OCI-LY7 (cell line): ENCODE results near the gene TRAF1. TPM values are rescaled to one million over a fixed set of nuclear protein-coding genes. Genes with fewer than 3 reads are reported as not detected.

Experiments used
- BruUV-seq: library from RNA; stranded (reverse); fragments of 400-500 nt; replicated peaks from 2 replicates; lab custom pipeline; 2021; lab: Mats Ljungman, UMichigan
- CTCF ChIA-PET: fragments of 300-600 bp; sonication (Branson Sonifier 250); formaldehyde crosslinking; loops from one replicate; lab custom pipeline; 2022; ENCODE audit warnings: antibody characterized with exemption; ENCODE audit not compliant: unreplicated experiment; lab: Charles Lee
- POLR2A ChIA-PET: fragments of 300-600 bp; sonication (Branson Sonifier 250); formaldehyde crosslinking; loops from one replicate; lab custom pipeline; 2022; ENCODE audit warnings: antibody characterized with exemption; lab: Charles Lee
- DNase-seq: peaks from one replicate; pipeline ENCODE4 v3.0.0-alpha.2; 2015; ENCODE audit warnings: low spot score
- H2AFZ ChIP-seq: fragments of 200-600 bp; sonication (generic), shearing (Covaris generic); 2 replicates; pipeline ENCODE4 v1.6.1; 2014; ENCODE audit warnings: mild to moderate bottlenecking, antibody characterized with exemption, low read length, moderate library complexity
- H3K27ac ChIP-seq: fragments of 200-600 bp; sonication (generic); 2 replicates; pipeline ENCODE4 v1.5.1; 2014; ENCODE audit warnings: mixed run types, low read depth, mild to moderate bottlenecking, moderate library complexity, low read length, inconsistent platforms; ENCODE audit not compliant: poor library complexity, severe bottlenecking
- H3K36me3 ChIP-seq: fragments of 200-600 bp; sonication (generic); 2 replicates; pipeline ENCODE4 v1.6.1; 2014; ENCODE audit warnings: mild to moderate bottlenecking, antibody characterized with exemption, low read length, moderate library complexity, mixed read lengths; ENCODE audit not compliant: insufficient read depth
- H3K4me1 ChIP-seq: fragments of 200-600 bp; sonication (generic); 2 replicates; pipeline ENCODE4 v1.5.1; 2014; ENCODE audit warnings: mild to moderate bottlenecking, low read length; ENCODE audit not compliant: insufficient read depth, poor library complexity, severe bottlenecking
- H3K4me2 ChIP-seq: fragments of 200-600 bp; sonication (generic); 2 replicates; pipeline ENCODE4 v1.6.1; 2014; ENCODE audit warnings: mild to moderate bottlenecking, low read length
- H3K4me3 ChIP-seq: fragments of 200-600 bp; sonication (generic); 2 replicates; pipeline ENCODE4 v1.5.1; 2014; ENCODE audit warnings: mild to moderate bottlenecking, low read depth, low read length; ENCODE audit not compliant: poor library complexity, severe bottlenecking
- H3K79me2 ChIP-seq: fragments of 200-600 bp; sonication (generic); 2 replicates; pipeline ENCODE4 v1.6.1; 2016; ENCODE audit warnings: low read depth, mild to moderate bottlenecking, low read length, moderate library complexity, mixed read lengths; ENCODE audit not compliant: insufficient read depth
- H3K9me2 ChIP-seq: fragments of 200-600 bp; sonication (generic); 2 replicates; pipeline ENCODE4 v1.6.1; 2016; ENCODE audit warnings: mild to moderate bottlenecking, low read length, mixed read lengths; ENCODE audit not compliant: insufficient read depth
- H3K9me3 ChIP-seq: fragments of 200-600 bp; sonication (generic); 2 replicates; pipeline ENCODE4 v1.6.1; 2014; ENCODE audit warnings: mild to moderate bottlenecking, mixed run types, low read length, mixed read lengths
- H4K20me1 ChIP-seq: fragments of 200-600 bp; sonication (generic); 2 replicates; pipeline ENCODE4 v1.6.1; 2014; ENCODE audit warnings: mild to moderate bottlenecking, antibody characterized with exemption, low read length, moderate library complexity, mixed read lengths; ENCODE audit not compliant: insufficient read depth
- EZH2phosphoT487 ChIP-seq: fragments of 200-600 bp; sonication (generic); IDR thresholded peaks from 2 replicates; pipeline ENCODE4 v1.6.1; 2018; ENCODE audit warnings: low read depth, borderline replicate concordance, mild to moderate bottlenecking, mixed run types, antibody characterized with exemption, low read length, moderate library complexity, mixed read lengths
- intact Hi-C: fragments of 100-400 bp; cut with micrococcal nuclease; formaldehyde crosslinking; loops from one replicate; pipeline ENCODE4 v1.10.0; 2022; ENCODE audit not compliant: unreplicated experiment
- total RNA-seq, 2 experiments: library from RNA; depleted of rRNA in 1 of 2; stranded (reverse); fragments of >200 nt in 1 of 2; shearing (Covaris generic) in 1 of 2; gene quantifications; 2 replicates each; pipeline ENCODE4 v1.2.3, GENCODE V29; 2014 to 2022
- TF ChIP-seq, protein P1 (sequence below): fragments of 200-600 bp; sonication (generic); conservative IDR thresholded peaks from 2 replicates; pipeline ENCODE4 v1.5.1; 2014; ENCODE audit warnings: mild to moderate bottlenecking, antibody characterized with exemption, low read length, moderate library complexity, mixed read lengths

TRAF1 gene
- total RNA-seq, 2 experiments from 2014 or later, result 24.2 to 50.5 TPM

- ChIA-PET POLR2A (interaction anchor here (0.5 to 2.1 kb wide), 7 partner anchors 17 to 146 kb away, joined by 3 to 7 read pairs (median 3); no protein-coding TSS in a partner anchor), CTCF (interaction anchor here (0.6 kb wide), 1 partner anchor 64 kb away, joined by 3 read pairs; no protein-coding TSS in a partner anchor)
- Histone ChIP-seq H3K9me2 (no peaks in the 10 kb centered on the region), H4K20me1 (no peaks in the 10 kb centered on the region), H2AFZ (no peak overlapping the region), H3K36me3 (peaks cover 81% of the 10 kb centered on the region), H3K4me2 (no peak overlapping the region), H3K4me3 (no peak overlapping the region), H3K4me1 (peaks cover 58% of the 10 kb centered on the region), H3K27ac (peak overlapping the region; percentile 96), H3K79me2 (peaks cover 30% of the 10 kb centered on the region; the same call in 1 of the 2 replicates), H3K9me3 (no peaks in the 10 kb centered on the region)
- intact Hi-C loops, result no loop called here
- DNase-seq, result no peak
- BruUV-seq, result no TSS peak
- TF ChIP-seq EZH2phosphoT487, result no peak
- TF ChIP-seq, protein P1, sequence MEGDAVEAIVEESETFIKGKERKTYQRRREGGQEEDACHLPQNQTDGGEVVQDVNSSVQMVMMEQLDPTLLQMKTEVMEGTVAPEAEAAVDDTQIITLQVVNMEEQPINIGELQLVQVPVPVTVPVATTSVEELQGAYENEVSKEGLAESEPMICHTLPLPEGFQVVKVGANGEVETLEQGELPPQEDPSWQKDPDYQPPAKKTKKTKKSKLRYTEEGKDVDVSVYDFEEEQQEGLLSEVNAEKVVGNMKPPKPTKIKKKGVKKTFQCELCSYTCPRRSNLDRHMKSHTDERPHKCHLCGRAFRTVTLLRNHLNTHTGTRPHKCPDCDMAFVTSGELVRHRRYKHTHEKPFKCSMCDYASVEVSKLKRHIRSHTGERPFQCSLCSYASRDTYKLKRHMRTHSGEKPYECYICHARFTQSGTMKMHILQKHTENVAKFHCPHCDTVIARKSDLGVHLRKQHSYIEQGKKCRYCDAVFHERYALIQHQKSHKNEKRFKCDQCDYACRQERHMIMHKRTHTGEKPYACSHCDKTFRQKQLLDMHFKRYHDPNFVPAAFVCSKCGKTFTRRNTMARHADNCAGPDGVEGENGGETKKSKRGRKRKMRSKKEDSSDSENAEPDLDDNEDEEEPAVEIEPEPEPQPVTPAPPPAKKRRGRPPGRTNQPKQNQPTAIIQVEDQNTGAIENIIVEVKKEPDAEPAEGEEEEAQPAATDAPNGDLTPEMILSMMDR, result no peak
Observed at GRCh38 chr9:120872791-120873502, 53.6 kb downstream of the TRAF1 start.

GRCh38 chr9:120870206-120870605 lies 56.4 kb downstream of the TRAF1 start:
- TF ChIP-seq, protein P1, result no peak
- TF ChIP-seq EZH2phosphoT487, result no peak
- intact Hi-C loops, result no loop called here
- CTCF ChIA-PET, result no interaction called here
- Histone ChIP-seq H3K9me2 (no peaks in the 10 kb centered on the region), H2AFZ (no peak overlapping the region), H3K79me2 (peaks cover 14% of the 10 kb centered on the region; the same call in 1 of the 2 replicates), H3K4me3 (no peak overlapping the region), H3K9me3 (no peaks in the 10 kb centered on the region), H4K20me1 (no peaks in the 10 kb centered on the region), H3K4me2 (no peak overlapping the region), H3K4me1 (peaks cover 46% of the 10 kb centered on the region), H3K27ac (peak overlapping the region; percentile 6), H3K36me3 (peaks cover 95% of the 10 kb centered on the region)
- no peak for DNase-seq
- POLR2A ChIA-PET, result interaction anchor here (0.6 to 1.2 kb wide), 2 partner anchors 23 to 55 kb away, joined by 3 read pairs; no protein-coding TSS in a partner anchor
- no TSS peak for BruUV-seq
